GM19324 (cell line): ENCODE data around the gene MEGF8.

Experiments used
- ATAC-seq: cut with Tn5 transposase; IDR thresholded peaks from one replicate; pipeline ENCODE4 v1.9.1; 2021; ENCODE audit warnings: mild to moderate bottlenecking, moderate library complexity; ENCODE audit not compliant: unreplicated experiment, low FRiP score

The MEGF8 gene, protein sequence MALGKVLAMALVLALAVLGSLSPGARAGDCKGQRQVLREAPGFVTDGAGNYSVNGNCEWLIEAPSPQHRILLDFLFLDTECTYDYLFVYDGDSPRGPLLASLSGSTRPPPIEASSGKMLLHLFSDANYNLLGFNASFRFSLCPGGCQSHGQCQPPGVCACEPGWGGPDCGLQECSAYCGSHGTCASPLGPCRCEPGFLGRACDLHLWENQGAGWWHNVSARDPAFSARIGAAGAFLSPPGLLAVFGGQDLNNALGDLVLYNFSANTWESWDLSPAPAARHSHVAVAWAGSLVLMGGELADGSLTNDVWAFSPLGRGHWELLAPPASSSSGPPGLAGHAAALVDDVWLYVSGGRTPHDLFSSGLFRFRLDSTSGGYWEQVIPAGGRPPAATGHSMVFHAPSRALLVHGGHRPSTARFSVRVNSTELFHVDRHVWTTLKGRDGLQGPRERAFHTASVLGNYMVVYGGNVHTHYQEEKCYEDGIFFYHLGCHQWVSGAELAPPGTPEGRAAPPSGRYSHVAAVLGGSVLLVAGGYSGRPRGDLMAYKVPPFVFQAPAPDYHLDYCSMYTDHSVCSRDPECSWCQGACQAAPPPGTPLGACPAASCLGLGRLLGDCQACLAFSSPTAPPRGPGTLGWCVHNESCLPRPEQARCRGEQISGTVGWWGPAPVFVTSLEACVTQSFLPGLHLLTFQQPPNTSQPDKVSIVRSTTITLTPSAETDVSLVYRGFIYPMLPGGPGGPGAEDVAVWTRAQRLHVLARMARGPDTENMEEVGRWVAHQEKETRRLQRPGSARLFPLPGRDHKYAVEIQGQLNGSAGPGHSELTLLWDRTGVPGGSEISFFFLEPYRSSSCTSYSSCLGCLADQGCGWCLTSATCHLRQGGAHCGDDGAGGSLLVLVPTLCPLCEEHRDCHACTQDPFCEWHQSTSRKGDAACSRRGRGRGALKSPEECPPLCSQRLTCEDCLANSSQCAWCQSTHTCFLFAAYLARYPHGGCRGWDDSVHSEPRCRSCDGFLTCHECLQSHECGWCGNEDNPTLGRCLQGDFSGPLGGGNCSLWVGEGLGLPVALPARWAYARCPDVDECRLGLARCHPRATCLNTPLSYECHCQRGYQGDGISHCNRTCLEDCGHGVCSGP (N-terminal part only)

DNA sequence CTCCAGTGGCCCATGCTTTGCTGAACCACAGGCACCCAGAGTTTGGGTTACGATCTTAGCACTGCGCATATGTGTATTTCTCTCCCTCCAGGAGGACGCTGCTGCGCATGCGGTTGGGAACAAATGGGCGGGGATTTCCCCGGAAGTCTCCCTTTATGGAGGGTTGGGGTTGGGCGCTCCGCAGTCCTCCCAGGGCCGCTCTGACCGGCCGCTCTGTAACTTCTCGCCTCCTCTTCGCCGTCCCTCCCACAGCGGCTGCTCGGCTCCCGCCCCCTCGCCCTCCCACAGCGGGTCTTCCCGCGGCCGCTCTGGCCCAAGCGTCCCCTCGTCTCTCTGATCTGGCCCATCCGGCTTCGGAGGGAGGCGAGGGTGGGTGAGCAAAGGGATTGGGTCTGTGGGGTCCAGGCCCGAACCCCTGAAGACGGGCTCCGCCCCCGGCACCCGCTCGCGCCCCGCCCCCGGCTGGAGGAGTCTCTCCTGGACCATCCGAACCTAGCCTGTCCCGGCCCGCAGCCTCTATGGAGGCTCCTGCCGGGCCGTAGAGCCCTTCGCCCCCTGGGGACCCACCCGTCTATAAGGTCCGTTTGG is at the start of gene MEGF8:
Gene MEGF8, plus strand, starts transcription at position 328 of the 588 bp plus-strand sequence. CDS start 609 bp downstream, outside the sequence.
- peak; percentile 91 for ATAC-seq

DNA sequence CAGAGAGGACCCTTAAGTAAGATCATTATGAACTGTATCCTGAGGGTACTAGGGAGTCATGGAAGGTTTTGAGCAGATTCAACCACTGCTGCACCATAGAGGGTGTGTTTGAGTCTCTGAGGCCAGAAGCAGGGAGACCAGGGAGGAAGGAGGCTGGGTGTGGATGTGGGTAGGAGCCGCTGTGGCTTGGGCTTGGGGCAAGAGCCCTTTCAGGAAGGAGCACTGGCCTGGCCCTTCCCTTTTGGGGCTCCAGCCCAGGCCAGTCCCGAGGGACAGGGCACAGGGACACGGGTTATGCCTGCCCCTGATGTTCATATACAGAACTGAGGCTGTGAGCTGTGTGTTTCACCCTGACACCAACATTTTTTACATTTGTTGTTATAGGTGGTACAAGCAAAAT is 49.2 kb upstream of the MEGF8 start:
- no peak for ATAC-seq

DNA sequence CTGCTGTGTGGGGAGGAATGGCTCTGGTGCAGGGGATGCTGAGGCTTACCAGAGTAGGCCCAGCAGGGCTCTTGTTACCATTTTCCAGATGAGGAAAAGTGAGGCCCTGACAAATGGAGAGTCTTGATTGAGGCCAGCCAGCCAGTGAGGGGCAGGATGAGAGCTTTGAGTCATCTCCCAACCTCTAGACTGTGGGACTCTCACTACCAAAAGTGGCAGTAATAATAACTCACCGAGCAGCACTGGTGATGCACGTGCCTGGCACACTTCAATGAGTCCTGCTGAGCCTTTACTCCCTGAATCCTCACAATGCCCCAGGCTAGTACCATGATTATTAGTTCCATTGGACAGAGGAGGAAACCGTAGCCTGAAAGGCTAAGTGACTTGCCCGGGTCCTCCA is 48.6 kb upstream of the MEGF8 start:
- ATAC-seq, result no peak

DNA sequence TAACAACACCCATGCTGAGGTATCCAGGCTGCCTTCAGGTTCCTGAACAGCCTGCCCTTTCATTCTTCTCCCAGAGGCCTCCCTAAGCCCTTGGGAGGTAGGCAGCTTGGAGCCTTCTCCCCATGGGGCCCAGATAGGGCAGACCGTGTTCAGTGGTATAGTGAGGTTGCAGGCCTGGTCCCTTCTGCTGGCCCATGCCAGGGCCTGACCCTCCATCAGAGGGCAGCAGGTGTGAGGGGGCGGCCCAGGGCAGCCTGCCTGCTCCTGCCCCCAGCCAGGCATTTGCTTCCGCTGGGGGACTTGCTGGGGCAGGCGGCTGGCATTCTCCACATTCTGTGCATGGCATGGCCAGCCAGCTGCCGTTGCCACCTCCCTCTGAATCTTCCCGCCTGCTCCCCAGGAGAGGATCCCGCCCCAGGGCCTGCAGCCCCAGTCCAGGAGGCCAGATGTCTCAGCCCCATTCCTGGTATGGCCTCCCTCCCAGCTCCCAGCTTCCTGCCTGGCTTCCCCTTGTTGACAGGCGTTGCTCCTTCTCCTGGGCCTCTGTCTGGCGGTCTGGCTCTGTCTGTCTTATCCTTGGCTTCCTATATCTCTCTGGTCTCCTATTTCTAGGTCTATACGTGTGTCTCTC is 47.5 kb upstream of the MEGF8 start:
- no peak for ATAC-seq

DNA sequence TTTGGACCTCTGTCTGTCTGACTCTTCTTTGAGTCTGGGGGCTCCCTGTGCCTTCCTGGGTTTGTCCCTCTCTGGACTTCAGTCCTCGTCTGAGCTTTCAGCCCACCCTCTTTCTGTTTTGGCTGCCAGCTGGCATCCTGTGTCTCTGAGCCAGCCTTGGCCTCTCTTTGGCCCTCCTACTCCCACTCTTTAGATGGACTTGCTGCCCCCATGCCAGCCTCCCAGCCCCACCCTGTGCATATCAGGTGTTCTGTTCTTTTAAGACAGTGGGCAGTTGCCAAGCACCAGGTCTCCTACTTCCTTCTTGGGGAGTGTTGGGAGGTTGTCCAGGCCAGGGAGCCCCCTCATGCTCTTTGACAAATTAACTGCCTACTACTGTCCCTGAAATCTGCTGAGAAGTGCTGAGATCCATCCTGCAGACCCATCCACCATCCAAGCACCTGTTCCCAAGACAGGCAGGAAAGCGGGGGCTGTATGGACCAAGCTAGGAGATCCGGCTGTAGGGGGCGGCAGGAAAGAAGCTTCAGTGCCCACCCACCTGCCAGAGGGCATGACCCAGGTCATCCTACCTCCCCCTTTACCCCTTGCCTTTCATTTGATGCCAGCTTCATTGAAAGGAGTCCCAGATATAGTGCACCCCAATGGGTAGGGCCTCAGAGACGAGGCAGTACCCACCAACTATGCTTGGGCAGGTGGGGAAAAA is 46.8 kb upstream of the MEGF8 start:
- ATAC-seq, result no peak

DNA sequence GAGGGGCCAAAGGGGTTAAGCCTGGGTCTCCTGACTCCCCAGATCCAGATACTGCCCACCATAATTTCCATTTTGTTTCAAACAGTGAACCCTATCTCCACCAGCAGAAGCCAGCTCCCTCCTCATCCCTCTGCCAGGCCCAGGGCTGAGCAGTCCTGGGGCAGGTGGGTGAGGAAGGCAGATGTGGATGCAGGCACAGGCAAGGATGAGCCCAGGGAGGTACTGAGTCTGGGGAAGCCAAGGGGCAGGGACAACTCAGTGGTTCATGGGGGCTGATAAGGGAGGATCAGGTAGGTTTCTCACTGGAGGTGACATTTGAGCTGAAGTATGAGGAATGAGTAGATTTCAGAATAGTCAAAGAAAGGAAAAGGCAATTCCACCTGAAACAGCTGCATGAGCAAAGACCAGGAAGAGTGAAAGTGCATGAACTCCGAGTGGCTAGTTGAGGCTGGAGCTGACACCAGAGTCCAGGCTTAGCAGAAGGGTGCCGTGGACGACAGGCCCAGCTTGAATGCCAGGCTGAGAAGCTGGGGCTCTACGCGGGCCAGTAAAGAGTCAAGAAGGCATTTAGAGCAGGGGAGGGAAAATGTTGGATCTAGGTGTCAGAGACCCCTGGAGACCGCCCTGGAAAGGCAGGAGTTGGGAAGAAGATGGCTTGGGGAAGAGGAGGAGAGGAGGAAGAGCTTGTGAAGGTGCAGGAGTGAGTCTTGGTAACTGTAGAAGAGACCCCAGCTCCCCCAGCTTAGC is 46.1 kb upstream of the MEGF8 start:
- ATAC-seq, result no peak

DNA sequence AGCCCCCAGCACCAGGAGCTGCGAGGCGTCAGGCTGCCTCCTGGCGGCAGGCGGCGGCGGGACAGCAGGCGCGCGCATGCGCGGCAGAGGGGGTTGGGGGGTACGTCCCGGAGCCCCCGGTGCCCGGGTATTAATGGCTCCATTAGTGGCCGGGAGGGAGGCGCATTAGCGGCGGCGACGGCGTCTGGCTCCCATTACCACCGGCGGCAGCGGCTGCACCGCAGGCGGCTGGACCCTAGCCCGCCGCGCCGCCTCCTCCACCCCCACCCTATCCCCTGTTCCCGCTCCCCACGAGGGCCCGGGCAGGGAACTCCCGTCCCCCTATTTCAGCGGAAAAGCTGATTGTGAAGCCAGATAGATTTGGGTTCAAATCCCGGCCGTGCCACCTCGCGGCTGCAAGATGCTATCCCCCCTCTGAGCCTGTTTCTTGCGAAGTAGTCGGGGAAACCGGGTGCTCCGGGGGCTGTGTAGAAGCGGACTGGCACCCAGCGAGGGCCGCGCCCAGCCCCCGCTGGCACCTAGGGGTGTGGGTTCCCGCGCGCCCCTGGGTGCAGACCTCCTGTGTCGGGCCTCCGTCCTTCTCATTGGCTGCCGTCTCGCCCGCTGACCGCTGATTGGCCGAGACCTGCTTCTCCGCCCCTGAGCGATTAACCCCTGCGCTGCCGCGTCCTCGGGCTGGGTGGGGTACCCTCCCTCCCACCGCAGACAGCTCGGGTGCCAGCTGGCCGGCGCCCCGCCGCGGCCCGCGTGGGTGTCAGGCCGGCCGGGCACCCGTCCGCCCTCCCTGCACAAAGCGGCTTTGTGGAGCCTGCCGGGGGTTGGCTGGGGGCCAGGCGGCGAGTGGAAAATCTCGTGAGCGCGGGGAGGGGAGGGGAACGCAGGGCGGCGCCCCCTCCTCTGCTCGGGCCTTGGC is 45.3 kb upstream of the MEGF8 start:
- peak; percentile 29 for ATAC-seq

DNA sequence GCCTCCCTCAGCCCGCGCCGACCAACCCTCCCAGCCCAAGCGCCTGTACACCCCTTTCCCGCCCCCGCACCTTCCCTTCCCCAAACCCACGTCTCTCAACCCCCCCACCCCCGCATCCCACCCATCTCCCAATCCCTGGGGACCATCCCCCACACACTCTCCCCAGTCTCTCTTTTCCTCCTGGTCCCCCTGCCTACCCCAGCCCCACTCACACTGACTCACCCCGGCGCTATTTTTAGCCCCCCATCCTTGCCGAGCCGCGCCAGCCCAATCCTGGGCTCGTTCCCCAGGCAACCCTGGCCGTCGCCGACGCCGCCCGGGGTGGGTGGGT is 44.7 kb upstream of the MEGF8 start:
- no peak for ATAC-seq

DNA sequence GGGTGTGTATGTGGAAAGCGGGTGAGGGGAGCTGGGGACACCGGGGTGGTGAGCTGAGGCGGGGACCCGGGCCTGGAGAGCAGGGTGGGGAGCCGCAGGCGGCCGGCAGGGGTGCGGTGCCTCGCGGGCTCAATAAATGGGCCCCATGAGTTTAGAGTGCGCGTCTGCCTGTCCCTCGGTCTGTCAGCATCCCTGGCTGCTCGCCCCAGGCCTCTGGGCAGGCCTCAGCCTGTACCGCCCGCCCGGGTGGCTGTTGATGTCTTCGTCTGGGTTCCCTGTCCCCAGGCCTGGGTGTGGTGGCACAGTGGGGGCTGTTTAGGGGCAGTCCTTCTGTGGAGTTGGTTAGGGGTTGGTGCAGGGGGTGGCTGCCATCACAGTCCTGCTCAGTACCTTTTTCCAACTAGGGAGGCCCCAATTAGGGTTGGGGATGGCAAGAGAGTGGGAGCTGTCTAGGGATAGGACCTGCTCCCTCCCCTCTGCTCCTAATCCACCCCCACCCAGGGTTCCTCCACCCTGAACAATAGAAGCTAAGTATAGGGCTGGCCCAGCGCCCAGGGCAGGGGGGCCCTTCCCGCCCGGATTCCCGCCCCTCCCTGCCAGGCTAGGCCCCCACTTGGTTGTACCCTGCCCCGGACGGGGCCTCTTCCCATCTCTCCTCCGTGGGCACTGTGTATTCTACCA is 44.1 kb upstream of the MEGF8 start:
- no peak for ATAC-seq

DNA sequence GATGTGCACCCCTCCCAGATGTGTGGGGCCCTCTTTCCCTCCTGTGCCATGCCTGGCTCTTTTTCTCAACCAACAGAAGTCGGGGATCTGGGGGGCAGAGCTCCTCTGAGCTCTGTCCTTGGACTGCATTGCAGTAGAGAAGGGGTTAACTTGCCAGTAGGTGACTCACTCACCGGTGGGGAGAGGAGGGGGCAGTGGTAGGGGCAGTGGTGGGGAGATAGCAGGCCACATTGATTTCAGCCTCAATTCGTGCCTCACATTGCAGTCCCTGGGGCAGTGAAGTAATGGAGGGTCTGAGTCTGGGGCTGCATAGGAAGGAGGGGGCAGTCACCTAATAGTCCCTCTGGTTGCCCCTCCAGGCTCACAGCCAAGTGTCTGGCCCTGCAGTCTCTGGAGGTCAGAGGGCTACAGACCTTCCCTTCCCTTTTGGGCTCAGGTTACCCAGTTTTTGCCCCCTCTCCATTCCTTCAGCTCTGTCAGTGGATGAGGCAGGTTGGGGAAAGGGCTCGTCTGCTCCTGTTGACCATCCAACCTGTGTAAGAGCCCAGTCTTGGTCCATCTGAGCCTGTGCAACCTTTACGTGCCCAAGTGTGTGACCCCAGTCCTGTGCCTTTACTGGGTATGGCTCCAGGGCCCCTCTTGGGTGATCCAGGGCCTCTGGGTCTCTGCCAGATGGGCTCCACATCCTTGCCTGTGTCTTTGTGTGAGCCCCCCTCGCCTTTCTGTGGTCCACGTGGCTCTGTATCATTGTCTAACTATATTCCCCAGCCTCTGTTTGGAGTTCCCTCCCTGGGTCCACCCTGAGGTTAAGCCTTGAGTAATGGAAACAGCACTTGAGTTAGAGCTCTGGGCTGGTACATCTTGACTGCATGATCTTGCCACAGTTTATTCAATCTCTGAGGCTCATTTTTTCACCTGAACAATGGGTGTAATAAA is 43.3 kb upstream of the MEGF8 start:
- no peak for ATAC-seq

DNA sequence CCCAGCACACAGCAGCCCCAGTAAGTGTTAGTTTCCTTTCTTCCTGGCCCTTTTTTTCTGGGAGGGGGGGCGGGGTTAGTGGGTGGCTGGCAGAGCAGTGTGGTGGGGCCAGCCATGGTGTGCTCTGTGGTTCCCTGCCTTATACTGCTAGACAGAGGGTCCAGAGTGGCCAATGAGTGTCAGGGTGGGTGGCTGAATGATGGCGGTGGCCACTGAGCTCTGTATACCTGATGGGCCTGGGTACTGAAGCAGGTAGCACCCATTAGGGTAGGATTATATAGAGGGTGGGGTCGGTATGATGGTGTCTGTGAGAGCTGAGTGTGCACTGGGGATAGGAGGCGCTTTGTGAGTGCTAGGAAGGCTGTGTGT is 42.6 kb upstream of the MEGF8 start:
- no peak for ATAC-seq

DNA sequence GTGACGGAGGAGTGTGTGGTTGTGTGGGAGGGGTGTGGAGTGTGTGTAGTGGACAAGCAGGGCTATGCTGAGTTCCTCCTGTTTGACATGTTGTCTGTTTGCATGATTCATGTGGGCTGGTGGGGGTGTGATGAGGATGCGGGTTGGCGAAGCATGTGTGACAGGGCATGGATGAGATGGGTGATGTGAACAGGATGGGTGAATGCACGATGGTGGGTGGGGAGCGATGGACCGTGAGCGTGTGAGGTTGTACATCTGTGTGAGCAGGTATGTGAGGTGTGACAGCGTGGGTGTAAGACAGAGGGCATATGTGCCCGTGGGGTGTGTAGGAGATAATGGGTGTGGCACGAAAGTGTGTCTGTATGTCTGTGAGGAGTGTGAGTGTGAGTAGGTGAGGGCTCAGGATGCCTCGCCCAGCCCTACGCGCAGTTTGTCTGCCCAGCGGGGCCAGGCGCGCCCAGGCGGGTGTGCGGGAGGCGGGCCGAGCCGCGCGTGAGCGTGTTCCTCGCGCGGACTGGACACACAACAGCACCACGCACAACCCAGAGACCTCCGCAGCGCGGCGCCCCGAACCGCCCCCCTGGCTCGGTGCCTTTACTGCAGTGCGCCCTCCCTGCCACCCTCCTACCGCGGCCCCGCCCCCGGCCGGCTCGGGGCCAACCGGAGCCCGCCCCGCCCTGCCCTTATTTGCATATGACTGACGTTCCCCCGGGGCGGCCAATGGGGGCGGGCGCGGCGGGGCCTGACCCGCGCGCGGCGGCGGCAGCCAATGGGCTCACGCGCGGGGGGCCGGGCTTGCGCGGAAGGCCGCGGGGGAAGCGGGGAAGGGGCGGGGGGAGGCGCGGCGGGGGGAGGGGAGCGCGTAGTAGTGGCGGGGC is 42.0 kb upstream of the MEGF8 start:
- peak; percentile 44 for ATAC-seq

DNA sequence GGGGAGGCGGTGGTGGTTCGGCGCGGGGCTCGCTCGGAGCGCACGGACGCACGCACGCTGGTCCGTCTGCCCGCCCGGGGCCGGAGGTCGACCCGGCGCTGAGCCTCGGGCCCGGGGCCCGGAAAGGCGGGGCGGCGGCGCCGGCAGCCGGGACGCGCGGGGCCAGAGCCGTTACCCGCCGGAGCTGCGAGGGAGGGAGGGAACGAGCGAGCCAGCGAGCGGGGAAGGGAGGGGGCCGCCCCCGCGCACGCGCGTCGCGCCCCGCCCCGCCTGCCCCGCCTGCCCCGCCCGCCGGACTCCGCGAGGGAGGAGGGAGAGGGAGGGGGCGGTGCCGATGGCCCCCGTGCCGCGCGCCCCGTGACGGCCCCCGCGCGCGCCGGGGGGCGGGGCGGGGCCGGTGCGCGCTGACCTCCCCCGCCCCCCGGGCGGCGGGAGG is 41.4 kb upstream of the MEGF8 start:
- ATAC-seq, result peak; percentile 51

DNA sequence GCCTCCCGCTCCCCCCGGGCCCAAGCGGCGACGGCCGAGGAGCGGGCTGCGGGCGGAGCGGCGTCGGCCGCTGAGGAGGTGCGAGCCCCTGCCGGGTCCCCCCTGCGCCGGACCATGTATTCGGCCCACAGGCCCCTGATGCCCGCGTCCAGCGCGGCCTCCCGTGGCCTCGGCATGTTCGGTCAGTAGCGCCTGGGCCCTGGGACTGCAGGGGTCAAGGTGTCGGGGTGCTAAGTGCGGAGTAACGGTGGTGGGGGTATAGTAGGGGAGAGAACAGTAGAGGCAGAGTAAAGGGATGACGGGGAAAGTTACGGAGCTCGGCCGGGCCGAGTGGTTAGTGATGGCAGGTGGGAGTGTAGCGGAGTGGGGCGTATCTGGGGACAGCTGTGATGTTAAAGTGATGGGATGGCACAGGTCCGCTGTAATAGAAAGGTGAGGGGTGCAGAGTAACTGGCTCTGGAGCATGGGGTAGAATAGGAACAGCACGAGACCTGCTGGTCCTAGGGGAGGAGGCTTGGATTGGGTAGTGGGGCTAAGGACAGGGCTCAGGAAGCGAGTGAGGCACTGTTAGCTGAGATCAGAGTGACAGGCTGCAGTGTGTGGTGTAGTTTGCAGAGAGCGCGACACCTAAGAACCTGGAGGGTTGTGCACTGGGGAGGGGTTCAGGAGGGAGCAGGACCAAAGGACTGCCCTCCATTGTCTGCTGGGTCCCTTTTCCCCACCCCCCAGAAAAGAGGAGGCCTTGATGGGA is 40.7 kb upstream of the MEGF8 start:
- no peak for ATAC-seq

DNA sequence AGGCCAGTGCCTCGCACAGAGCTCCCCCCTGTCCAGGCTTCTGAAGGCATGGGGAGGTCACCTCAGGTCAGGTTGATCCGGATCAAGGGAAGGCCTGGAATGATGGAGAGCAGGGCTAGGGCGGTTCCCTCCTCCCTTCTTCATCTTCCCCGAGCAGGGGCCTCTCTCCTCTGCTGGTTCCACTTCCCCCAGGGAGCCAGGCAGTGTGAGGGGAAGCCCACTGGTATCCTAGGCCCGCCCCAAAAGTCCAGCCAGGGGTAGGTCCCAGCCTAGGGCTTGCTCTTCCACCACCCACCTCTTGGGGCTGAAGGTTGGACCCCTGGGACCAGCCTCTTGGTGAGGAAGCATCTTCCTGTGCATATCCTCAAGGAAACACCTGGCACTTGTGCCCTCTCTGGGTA is 39.9 kb upstream of the MEGF8 start:
- no peak for ATAC-seq
